Measurements from ENCODE around the gene KPNA4. TPM values are rescaled to one million over a fixed set of nuclear protein-coding genes. Genes with fewer than 3 reads are reported as not detected.
A peak's percentile ranks its signal among the peaks of the same experiment; 100 is the strongest.

The KPNA4 gene
- total RNA-seq, 1 donor from 2014 or later, result 41.7 TPM

- peak; percentile 99 for ATAC-seq
Measured at GRCh38 chr3:160449636-160450598, 115.5 kb downstream of the KPNA4 start, which contains the start of gene TRIM59. Gene TRIM59, minus strand, starts transcription at chr3:160449786. Its CDS starts 10,603 bp downstream, at chr3:160439183.

- ATAC-seq, result peak; percentile 44
Measured at GRCh38 chr3:160448845-160449635, 116.3 kb downstream of the KPNA4 start.

GRCh38 chr3:160447544-160447943 lies 117.8 kb downstream of the KPNA4 start:
- no peak for ATAC-seq

- ATAC-seq, result no peak
Measured at GRCh38 chr3:160446522-160447056, 118.8 kb downstream of the KPNA4 start.

GRCh38 chr3:160445854-160446253 lies 119.5 kb downstream of the KPNA4 start:
- no peak for ATAC-seq

Other genes with a start within 250 kb of the KPNA4 start
- gene IFT80, start 166.3 kb downstream of the KPNA4 start, total RNA-seq, result 11.0 TPM
- gene SMC4, start 165.9 kb downstream of the KPNA4 start, total RNA-seq, result 75.4 TPM
- 10.3 TPM for gene TRIM59, start 115.8 kb downstream of the KPNA4 start, total RNA-seq
- 0.32 TPM for gene ARL14, start 111.6 kb upstream of the KPNA4 start, total RNA-seq
- gene PPM1L, start 190.7 kb upstream of the KPNA4 start, total RNA-seq, result 11.3 TPM

All from esophagus mucosa (tissue), 1 donor.